Upper lobe of left lung (tissue), 6 donors: ENCODE data around the gene SBF2. TPM values are rescaled to one million over a fixed set of nuclear protein-coding genes. Genes with fewer than 3 reads are reported as not detected.
"Not testable (repeated sequence)": the region's sequence is repeated elsewhere in the genome, so short reads cannot be mapped to it uniquely, and the experiment has no call there.

Source experiments
- ATAC-seq, 2 donors: fragments of 200-7000 bp; cut with Tn5 transposase; one replicate each; pipeline ENCODE4 v1.9.1; 2022; ENCODE audit warnings: mild to moderate bottlenecking in 2 of 2, moderate library complexity in 2 of 2; ENCODE audit not compliant: low FRiP score in 2 of 2
- DNase-seq, 2 donors: peaks; one replicate each; pipeline ENCODE4 v3.0.0-alpha.2; 2019 to 2020
- H3K27ac ChIP-seq, 4 donors: fragments of 200-600 bp; sonication (generic); one replicate each; pipeline ENCODE4 v1.5.1; 2016 to 2019
- H3K27me3 ChIP-seq, 4 donors: fragments of 200-600 bp; sonication (generic); one replicate each; pipeline ENCODE4 v1.5.1; 2017 to 2019
- H3K36me3 ChIP-seq, 4 donors: fragments of 200-600 bp; sonication (generic); one replicate each; pipeline ENCODE4 v1.5.1; 2016 to 2019
- H3K4me1 ChIP-seq, 4 donors: fragments of 200-600 bp; sonication (generic); one replicate each; pipeline ENCODE4 v1.5.1; 2018 to 2019
- H3K4me3 ChIP-seq, 4 donors: fragments of 200-600 bp; sonication (generic); one replicate each; pipeline ENCODE4 v1.5.1; 2017 to 2019; ENCODE audit warnings: mild to moderate bottlenecking in 2 of 4, moderate library complexity in 1 of 4
- H3K9me3 ChIP-seq, 4 donors: fragments of 200-600 bp; sonication (generic); one replicate each; pipeline ENCODE4 v1.5.1; 2018 to 2019
- EP300 ChIP-seq, 4 donors: sonication (generic); formaldehyde crosslinking; IDR thresholded peaks; one replicate each; pipeline ENCODE4 v1.5.1; 2017; ENCODE audit warnings: antibody characterized with exemption in 4 of 4, control low read depth in 2 of 4
- POLR2A ChIP-seq, 4 donors: fragments of 450-650 bp; IDR thresholded peaks; one replicate each; pipeline ENCODE4 v1.5.1; 2016 to 2017; ENCODE audit warnings: antibody characterized with exemption in 4 of 4, mild to moderate bottlenecking in 2 of 4
- POLR2AphosphoS5 ChIP-seq, 2 donors: sonication (generic); formaldehyde crosslinking; IDR thresholded peaks; one replicate each; pipeline ENCODE4 v1.5.1; 2017; ENCODE audit warnings: antibody characterized with exemption in 2 of 2
- whole genome bisulfite sequencing, 2 donors: methylation state at CpG; one replicate each; pipeline ENCODE4 v1.1.5; 2017 to 2018; 5-methylcytosine and 5-hydroxymethylcytosine counted together
- total RNA-seq, 6 donors: library from RNA; depleted of rRNA in 4 of 6; stranded (reverse); fragments of >200 nt in 4 of 6; gene quantifications; one replicate each; pipeline versions ENCODE4 v1.1.0 to v1.2.1, GENCODE V29; 2016 to 2021
- TF ChIP-seq, protein P1 (sequence below), 6 experiments: fragments of 450-650 bp in 4 of 6; fragments of 200-600 bp in 2 of 6; sonication (generic) in 2 of 6; IDR thresholded peaks; one replicate each; pipeline ENCODE4 v1.5.1; 2016 to 2019; ENCODE audit warnings: antibody characterized with exemption in 6 of 6
- donor health status: DM: no; HTN: no; CAD: no; lungs with moderate emphysema.
- donor health status: DM: no; HTN: yes; CAD: no; lungs with severe emphysema.

The SBF2 gene
- total RNA-seq, 6 donors from 2014 or later, result 22.2 to 54.5 (median 41.2) TPM

DNA sequence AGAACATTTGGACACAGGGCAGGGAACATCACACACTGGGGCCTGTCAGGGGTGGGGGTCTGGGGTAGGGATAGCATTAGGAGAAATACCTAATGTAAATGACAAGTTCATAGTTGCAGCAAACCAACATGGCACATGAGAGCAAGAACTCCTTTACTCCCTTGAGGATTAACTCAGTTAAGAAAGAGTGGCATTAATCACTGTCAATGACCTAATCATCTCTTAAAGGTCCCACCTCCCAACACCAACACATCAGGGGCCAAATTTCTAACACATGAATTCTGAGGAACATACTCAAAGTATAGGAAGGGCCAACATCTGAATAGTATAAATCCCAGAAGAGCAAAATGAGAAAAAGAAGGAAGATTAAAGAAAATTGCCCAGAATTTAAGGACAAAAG, 357.3 kb downstream of the SBF2 start:
- ATAC-seq (no peak), DNase-seq (no peak)
- Histone ChIP-seq H3K27me3 (no peaks in the 10 kb centered on the region), H3K4me1 (no peaks in the 10 kb centered on the region), H3K36me3 (no peaks in the 10 kb centered on the region), H3K9me3 (no peaks in the 10 kb centered on the region), H3K27ac (no peak overlapping the region), H3K4me3 (no peak overlapping the region)
- TF ChIP-seq POLR2A (IDR thresholded peaks at IDR 0.05), result no peak
- TF ChIP-seq EP300 (IDR thresholded peaks at IDR 0.05), result no peak
- no peak for TF ChIP-seq POLR2AphosphoS5 (IDR thresholded peaks at IDR 0.05)
- TF ChIP-seq, protein P1, sequence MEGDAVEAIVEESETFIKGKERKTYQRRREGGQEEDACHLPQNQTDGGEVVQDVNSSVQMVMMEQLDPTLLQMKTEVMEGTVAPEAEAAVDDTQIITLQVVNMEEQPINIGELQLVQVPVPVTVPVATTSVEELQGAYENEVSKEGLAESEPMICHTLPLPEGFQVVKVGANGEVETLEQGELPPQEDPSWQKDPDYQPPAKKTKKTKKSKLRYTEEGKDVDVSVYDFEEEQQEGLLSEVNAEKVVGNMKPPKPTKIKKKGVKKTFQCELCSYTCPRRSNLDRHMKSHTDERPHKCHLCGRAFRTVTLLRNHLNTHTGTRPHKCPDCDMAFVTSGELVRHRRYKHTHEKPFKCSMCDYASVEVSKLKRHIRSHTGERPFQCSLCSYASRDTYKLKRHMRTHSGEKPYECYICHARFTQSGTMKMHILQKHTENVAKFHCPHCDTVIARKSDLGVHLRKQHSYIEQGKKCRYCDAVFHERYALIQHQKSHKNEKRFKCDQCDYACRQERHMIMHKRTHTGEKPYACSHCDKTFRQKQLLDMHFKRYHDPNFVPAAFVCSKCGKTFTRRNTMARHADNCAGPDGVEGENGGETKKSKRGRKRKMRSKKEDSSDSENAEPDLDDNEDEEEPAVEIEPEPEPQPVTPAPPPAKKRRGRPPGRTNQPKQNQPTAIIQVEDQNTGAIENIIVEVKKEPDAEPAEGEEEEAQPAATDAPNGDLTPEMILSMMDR (IDR thresholded peaks at IDR 0.05), result no peak

DNA sequence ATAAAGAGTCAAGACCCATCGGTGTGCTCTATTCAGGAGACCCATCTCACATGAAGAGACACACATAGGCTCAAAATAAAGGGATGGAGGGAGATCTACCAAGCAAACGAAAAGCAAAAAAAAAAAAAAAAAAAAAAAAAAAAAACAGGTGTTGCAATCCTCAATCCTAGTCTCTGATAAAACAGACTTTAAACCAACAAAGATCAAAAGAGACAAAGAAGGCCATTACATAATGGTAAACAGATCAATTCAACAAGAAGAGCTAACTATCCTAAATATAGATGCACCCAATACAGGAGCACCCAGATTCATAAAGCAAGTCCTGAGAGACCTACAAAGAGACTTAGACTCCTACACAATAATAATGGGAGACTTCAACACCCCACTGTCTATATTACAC, 361.2 kb downstream of the SBF2 start:
- 78 to 92% methylated on average over 1 to 2 of the region's 2 CpGs for WGBS, 2 donors
- H3K27ac ChIP-seq, H3K4me3 ChIP-seq, H3K9me3 ChIP-seq, ATAC-seq, DNase-seq, H3K36me3 ChIP-seq, H3K4me1 ChIP-seq, H3K27me3 ChIP-seq: not testable (repeated sequence)

DNA sequence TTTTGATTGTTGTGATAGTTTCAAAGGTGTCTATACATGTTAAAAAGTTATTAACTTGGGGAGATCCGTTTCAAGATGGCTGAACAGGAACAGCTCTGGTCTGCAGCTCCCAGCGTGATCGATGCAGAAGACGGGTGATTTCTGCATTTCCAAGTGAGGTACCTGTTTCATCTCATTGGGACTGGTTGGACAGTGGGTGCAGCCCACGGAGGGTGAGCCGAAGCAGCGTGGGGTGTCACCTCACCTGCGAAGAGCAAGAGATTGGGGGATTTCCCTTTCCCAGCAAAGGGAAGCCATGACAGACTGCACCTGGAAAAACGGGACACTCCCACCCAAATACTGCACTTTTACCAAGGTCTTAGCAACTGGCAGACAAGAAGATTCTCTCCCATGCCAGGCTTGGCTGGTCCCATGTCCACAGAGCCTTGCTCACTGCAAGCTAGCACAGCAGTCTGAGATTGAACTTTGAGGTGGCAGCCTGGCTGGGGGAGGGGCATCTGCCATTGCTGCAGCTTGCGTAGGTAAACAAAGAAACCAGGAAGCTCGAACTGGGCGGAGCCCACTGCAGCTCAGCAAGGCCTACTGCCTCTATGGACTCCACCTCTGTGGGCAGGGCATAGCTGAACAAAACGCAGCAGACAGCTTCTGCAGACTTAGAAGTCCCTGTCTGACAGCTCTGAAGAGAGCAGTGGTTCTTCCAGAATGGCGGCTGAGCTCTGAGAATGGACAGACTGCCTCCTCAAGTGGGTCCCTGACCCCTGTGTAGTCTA, 363.3 kb downstream of the SBF2 start:
- not testable (repeated sequence) for H3K27ac ChIP-seq, H3K4me3 ChIP-seq, H3K9me3 ChIP-seq, H3K4me1 ChIP-seq, ATAC-seq, H3K27me3 ChIP-seq, H3K36me3 ChIP-seq
- 83 to 94% methylated on average over 13 to 14 of the region's 14 CpGs for WGBS, 2 donors
- DNase-seq, result peak in 1 of 2 donors; percentile 9

DNA sequence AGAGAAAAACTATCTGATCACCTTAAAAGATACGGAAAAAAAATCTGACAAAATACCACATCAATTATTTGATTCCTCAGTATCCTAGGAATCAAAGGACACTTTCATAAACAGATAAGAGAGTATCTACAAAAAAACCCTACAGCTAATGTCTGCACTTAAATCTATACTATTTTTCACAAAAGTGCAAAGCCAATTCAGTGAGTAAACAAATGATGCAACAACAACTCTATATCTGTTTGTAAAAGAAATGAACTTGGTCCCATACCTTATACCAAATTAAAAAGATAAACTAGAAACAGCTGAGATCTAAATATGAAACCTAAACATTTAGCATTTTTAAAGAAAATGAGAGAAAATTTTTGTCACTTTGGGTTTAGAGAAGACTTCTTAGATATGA, 366.3 kb downstream of the SBF2 start:
- no peaks in the 10 kb centered on the region for H3K27me3 ChIP-seq
- TF ChIP-seq POLR2A (IDR thresholded peaks at IDR 0.05) (no peak), POLR2AphosphoS5 (IDR thresholded peaks at IDR 0.05) (no peak), EP300 (IDR thresholded peaks at IDR 0.05) (no peak)
- TF ChIP-seq, protein P1 (IDR thresholded peaks at IDR 0.05), result no peak
- 98 to 100% methylated on average over 1 of the region's 1 CpG for WGBS, 2 donors
- no peaks in the 10 kb centered on the region for H3K9me3 ChIP-seq
- H3K27ac ChIP-seq, result no peak overlapping the region
- no peaks in the 10 kb centered on the region for H3K36me3 ChIP-seq
- no peaks in the 10 kb centered on the region for H3K4me1 ChIP-seq
- DNase-seq (no peak), ATAC-seq (no peak)
- H3K4me3 ChIP-seq, result no peak overlapping the region

DNA sequence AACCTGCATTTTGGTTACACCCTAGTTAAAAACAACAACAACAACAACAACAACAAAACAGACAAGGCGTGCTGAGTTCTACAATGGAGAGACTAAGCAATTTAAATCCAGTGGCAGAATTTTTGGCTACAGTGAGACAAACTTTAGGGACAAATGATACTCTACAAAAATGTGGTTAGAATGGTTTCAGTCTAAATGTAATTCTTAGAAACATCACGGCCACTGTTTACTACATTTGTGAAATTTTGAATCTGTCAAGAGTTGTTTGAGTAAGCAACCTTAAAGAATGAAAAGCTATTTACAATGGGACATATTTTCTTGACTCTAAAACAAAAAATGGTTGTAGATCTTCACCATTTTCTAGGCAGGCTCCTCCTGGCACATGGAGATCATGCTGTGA, 370.7 kb downstream of the SBF2 start:
- no peaks in the 10 kb centered on the region for H3K36me3 ChIP-seq
- no peaks in the 10 kb centered on the region for H3K4me1 ChIP-seq
- no peaks in the 10 kb centered on the region for H3K9me3 ChIP-seq
- DNase-seq (no peak), ATAC-seq (no peak)
- no peak overlapping the region for H3K27ac ChIP-seq
- no peak for TF ChIP-seq POLR2AphosphoS5 (IDR thresholded peaks at IDR 0.05)
- no peaks in the 10 kb centered on the region for H3K27me3 ChIP-seq
- no peak overlapping the region for H3K4me3 ChIP-seq
- 83 to 85% methylated on average over 2 of the region's 2 CpGs for WGBS, 2 donors

DNA sequence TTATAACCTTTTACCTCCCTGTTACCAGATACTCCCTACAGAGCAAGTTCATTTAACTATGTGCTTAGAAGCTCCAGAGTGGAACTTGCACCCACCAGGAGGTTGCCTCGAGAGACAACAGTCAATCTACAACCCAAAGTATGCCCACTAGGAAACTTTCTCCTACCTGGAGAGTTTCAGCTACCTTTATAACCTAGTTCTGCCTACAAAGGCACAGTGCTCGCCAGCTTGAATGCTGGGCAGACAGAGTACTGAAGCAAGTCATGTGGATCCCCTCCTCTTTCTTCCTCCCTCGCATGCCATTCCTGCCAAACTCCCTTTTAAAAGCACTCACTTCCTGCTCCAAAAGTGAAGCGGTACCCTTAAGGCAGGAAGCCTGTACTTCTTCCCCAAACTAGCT, 371.2 kb downstream of the SBF2 start:
- 42 to 43% methylated on average over 4 of the region's 4 CpGs for WGBS, 2 donors
- Histone ChIP-seq H3K36me3 (no peaks in the 10 kb centered on the region), H3K27me3 (no peaks in the 10 kb centered on the region), H3K9me3 (no peaks in the 10 kb centered on the region), H3K4me1 (no peaks in the 10 kb centered on the region), H3K27ac (no peak overlapping the region), H3K4me3 (no peak overlapping the region)
- no peak for ATAC-seq
- DNase-seq, result no peak
- TF ChIP-seq POLR2AphosphoS5 (IDR thresholded peaks at IDR 0.05) (no peak), EP300 (IDR thresholded peaks at IDR 0.05) (no peak), POLR2A (IDR thresholded peaks at IDR 0.05) (no peak)
- TF ChIP-seq, protein P1 (IDR thresholded peaks at IDR 0.05), result no peak
